HG03520 (cell line): ENCODE results near the gene PRPF38B.
"Not testable (repeated sequence)": the region's sequence is repeated elsewhere in the genome, so short reads cannot be mapped to it uniquely, and the experiment has no call there.

ENCODE experiments used
- ATAC-seq: cut with Tn5 transposase; IDR thresholded peaks from one replicate; pipeline ENCODE4 v1.9.1; 2021; ENCODE audit warnings: mild to moderate bottlenecking, moderate library complexity; ENCODE audit not compliant: unreplicated experiment

PRPF38B gene

DNA sequence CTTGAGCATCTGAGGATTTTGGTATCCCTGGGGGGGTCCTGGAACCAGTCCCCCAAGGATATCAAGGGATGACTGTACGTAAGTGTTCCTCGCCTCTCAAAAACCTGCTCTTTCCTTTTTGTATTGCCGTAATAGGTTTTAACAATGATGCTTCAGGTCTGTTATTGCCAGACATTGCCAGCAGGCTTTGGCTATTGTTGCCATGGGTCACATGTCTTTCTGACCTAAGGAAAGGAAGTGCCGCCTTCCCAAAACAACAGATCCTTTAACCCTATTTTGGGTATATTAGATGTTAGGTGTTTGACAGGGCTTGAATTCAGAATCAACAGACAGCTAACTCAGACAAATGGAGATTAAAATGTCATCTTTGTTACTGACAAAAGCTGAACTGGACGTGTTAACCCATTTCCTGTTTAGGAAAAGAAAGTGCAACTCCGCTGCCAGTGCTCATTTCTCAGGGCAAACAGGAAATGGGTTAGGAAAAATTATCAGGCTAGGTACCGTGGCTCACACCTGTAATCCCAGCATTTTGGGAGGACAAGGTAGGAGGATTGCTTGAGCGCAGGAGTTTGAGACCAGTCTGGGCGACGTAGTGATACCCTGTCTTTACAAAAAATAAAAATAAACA lies 12.4 kb upstream of the PRPF38B start:
- ATAC-seq, result no peak

DNA sequence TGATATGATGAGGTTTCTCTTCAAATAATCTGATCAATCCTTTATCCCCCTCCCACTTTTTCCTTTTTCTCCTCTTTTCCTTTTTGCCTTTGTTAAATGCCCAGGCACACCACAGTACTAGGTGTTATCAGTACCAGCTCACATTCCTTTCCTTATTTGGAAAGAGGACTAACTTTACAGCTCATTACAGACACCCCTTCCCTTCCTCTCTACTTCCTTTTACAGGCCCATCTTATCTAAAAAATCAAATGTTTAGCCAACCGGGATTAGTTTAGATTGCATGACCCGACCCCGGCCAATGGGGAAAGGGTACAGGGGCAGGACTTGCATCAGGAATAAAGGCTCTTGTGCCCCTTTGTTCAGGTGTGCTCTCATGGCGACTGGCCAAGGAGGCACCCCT lies 10.4 kb upstream of the PRPF38B start:
- not testable (repeated sequence) for ATAC-seq

DNA sequence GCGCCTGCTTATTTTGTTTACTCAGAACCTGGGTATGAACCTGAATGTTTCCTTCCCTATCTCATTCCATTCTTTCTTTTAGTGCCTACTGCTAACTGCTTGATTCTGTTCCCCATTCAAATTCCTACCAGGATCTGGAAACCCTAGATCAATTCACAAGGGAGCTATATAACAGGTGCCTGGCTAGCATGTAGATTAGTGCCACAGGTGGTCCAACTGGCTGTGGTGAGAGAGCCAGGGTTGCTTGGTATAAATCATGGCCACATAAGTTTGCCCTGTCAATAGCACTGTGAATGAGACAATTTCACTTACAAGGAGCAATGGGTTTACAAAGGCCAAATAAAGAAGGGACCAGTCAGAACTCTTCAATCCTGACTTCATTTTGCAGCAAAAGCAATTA lies 6.6 kb upstream of the PRPF38B start:
- ATAC-seq, result no peak

DNA sequence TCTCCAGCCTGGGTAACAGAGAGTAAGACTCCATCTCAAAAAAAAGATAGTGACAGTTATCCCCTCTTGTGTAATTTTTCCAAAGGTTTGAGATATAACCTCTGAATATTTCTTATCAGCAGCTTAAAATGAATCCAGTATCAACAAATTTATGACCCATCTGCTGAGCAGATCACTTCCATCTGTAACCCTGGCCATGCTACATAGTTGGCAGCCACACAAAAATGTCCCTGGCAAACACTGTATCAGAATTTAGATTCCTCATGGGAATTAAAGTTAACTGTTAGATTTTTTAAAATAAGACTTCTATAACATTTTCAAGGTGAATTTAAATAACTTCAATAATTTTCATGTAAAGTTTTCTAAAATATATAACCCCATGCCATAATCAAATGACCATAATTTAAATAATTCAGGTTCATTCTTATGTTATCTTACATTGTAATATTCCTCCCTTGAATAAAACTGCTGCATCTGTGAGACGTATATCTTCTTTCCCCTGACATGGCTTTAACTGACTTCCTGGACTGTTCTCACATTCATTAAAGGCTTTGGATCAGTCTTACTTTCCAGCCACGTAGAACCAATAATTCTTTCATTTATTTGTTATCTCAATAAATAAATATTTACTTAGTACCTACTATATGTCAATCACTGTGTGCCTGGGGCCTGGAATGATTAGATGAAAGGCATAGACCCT lies 5.3 kb upstream of the PRPF38B start:
- ATAC-seq, result no peak

DNA sequence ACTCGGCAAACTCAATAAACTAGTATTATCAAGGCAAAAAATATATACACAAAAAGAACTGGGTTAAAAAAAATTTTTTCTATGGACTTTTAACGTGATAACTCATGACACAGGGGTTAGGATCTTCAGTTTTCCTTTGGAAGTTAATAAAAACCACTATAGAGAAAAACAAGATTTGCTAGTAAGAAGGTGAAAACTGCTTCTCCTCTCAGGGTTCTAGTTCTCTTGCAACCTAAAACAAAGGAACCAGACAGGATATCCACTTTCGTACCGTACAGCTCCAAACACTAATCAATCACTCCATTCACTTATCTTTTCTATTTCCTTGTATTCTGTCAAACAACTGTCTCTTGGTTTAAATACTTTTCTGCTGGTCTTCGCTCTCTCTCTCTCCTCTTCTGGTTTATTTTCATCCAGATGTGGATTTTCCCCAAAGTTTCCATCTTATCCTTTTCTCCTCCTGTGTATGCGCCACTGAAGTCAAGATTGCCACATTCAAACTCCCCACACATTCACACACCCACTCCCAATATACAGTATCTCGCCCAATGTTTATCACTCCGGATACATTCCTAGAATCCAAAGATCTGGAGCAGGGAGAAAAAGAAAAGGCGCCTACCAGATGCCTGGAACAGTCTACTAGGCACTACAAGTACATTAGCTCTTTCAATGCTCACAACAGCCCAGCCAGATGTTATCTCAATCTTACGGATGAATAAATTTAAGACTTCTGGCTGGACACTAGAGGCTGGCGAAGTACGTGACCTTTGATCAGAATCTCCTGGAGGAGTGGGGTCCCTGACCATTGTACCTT lies 775 bp upstream of the PRPF38B start:
- no peak for ATAC-seq

DNA sequence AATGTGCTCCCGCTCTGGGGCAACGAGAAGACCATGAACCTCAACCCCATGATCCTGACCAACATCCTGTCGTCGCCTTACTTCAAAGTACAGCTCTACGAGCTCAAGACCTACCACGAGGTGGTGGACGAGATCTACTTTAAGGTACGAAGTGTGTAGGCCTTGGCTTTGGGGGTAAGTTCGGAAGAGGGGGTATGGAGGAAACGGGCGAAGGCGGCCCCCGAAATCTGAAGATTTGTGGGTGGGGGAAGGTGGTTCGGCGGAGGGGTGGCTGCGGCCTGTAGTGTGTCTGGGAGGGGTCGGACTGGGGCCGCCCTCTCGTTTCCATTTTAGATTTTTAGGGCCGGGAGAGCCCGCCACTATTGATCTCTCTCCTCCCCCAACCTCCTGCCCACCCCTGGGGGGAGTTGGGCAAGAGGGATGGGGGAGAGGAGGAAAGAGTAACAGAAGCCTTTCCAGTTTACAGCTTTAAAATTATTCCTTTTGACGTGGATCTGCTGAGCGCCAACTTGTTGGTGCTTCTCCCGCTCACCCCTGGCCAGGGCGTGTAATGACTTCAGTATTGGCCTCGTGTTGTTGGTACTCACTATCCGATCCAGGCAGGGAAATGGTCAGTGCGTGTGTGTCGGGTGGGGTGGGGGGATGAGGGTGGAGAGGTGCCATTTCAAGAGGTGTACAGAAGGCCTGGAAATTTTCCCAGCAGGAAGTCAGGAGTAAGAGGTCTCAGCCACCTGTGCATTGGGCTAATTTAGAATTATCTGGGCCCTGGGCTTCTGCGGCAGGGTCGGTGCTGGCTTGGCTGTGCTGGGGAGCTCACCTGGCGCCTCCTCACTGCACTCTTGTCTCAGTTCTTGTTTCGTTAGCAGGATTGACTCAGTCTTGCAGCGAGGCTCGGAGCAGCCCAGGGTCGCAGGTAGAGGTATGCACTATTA lies 880 bp downstream of the PRPF38B start:
- ATAC-seq, result peak; percentile 62

DNA sequence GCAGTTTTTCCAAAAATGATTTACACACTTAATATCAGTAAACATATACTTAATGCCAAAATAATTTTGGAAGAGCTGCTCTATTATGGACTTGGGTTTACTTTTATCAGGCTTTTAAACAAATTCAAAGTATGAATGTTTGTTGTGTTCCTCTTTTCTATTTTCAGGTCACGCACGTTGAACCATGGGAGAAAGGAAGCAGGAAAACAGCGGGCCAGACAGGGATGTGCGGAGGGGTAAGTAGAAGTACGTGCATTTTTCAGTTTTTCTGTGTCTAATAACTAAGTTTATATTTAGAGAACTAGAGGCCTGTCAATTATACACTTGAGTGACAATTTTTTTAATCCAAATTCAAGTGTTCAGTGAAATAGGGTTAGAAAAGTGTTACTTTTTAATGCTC lies 3.4 kb downstream of the PRPF38B start:
- ATAC-seq, result no peak

DNA sequence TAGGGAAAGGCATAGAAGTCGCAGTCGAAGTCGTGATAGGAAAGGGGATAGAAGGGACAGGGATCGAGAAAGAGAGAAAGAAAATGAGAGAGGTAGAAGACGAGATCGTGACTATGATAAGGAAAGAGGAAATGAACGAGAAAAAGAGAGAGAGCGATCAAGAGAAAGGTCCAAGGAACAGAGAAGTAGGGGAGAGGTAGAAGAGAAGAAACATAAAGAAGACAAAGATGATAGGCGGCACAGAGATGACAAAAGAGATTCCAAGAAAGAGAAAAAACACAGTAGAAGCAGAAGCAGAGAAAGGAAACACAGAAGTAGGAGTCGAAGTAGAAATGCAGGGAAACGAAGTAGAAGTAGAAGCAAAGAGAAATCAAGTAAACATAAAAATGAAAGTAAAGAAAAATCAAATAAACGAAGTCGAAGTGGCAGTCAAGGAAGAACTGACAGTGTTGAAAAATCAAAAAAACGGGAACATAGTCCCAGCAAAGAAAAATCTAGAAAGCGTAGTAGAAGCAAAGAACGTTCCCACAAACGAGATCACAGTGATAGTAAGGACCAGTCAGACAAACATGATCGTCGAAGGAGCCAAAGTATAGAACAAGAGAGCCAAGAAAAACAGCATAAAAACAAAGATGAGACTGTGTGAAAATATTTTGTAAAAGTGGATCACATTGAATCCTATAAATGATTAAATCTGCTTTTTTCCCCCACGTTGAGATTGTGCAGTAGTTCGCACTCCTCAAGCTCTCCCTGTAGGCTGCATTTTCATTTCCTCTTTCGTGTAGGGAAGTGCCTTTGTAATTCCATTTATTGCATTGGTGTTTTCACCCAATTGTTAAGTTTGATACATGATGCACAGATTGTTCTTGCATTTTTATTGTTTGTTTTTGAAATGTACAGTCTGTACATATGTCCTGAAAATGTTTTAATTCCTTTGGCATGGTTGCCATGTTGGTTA lies 7.5 kb downstream of the PRPF38B start:
- no peak for ATAC-seq

DNA sequence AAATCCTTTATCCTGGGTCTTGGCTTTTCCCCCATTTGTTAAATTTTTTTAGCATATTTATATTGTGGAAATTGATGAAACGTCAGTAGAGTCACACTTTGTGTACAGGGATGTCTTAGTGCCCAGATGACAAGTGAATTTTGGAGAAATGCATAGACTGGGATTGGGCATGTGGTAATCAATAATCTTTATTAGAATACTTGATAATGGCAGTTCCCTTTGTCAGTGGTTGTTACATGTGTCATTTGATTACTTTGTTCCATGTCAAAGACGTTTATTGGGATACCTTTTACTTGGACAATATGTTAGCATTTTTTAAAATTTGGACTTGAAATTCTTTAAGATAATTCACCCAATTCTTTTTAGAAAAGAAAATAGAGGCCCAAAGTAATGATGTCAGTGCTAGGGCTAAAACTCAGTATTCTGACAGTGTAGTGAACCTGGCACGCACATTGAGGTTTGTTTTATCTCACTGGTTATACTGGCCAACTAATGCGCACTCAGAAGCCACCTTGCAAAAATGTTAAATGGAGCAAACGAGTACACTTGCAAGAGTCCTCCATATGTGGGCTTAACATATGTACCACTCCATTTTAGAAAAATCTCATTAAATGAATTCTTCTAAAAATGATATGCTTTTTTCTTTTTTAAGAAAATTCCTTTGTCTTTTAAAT lies 9.2 kb downstream of the PRPF38B start:
- no peak for ATAC-seq

DNA sequence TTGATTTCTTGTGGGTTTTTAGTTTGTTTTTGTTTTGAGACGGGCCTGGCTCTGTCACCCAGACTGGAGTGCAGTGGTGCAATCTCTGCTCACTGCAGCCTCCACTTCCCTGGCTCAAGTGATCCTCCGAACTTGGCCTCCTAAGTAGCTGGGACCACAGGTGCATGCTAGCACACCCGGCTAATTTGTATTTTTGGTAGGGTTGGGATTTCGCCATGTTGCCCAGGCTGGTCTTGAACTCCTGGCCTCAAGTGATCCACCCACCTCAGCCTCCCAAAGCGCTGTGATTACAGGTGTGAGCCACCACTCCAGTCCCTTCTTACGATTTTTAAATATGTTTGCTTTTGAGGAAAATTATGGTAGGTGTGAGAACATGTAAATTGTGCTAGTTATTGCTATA lies 10.0 kb downstream of the PRPF38B start:
- not testable (repeated sequence) for ATAC-seq

DNA sequence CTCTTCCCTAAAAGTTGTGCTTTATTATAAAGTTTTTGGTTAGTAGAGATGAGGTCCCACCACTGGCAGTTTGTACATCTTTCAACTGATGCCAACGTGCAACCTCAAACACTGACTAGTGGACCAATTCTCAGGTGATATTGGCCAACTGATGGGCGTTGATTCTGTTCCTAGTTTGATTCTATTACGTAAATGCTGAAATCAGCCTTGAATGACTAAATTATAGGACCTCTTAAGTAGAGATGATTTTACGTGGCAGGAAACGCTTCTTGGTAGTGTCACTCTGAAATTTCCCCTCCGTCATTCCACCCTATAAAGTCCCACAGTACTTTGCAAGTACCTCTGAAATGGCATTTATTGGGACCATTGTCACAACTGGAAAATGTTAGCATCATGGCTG lies 11.8 kb downstream of the PRPF38B start:
- ATAC-seq, result no peak

DNA sequence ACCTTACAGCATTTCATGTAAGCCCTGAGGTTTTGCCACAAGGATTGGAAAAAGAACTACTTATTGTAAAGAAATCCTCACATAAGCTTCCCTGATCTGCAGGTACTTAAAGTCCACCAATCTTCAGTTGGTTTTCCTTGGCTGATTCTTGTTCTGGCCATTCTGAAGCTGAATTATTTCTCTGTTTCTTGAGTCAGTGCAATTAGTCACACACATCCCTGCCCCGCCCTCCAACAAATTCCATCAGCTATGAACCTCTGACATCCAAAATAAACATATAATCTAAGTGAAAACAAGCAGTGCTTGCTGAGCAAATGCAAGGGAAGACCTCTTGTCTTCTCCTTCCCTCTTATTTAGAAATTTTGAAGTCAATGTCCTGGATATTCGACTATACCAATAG lies 12.4 kb downstream of the PRPF38B start:
- ATAC-seq, result no peak

DNA sequence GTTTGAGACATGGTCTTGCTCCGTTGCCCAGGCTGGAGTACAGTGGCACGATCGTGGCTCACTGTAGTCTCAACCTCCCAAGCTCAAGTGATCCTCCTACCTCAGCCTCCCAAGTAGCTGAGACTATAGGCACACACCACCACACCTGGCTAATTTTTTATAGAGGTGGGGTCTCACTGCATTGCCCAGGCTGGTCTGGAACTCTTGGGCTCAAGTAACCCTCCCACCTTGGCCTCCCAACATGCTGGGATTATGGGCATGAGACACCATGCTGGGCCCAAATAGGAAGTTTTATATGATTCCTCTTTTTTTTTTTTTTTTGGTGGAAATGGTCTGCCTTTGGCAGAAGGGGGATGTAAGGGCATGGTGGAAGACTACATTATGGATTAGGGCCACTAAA lies 14.5 kb downstream of the PRPF38B start:
- ATAC-seq, result no peak

DNA sequence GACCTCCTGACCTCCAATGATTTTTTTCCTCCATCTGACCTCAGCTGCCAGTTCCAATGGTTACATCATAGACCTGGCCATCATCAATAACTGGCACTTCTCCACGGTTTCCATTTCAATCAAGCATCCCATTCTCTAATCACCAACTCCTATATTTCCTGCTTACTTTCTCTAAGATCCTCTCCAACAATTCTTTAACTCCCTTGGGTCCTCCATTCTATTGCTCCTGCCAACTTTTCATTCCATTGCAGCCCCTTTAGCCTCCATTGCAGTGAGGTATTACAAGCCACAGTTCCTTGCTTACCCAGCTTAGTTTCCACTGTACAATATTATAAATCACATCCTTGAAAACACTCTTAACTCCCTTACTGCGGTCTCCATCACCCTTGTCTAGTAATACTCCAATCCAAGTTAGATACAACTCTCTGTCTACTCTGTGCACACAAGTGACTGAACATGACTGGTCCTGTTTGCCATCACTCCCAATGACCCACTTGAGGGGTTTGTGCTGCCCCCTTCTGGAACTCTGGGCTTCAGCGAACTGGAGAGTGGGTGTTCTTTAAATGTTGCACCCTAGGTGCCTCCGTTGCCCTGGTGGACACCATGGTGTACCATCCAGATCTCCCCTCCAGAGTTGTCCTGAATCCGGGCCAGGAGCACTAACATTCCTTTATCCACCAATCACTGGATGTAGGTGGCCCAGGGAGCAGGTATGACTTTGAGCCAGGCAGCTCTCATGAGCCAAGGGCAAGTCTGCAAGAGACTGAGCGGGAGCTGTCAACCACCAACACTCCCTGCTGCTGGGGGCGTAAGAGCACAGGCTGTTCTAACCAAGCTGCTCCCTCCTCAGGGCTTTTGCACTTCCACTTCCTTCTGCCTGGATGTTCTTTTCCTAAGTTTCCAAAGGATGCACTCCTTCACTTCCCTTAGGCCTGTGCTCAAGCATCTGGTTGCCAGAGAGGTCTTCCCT lies 16.9 kb downstream of the PRPF38B start:
- no peak for ATAC-seq

DNA sequence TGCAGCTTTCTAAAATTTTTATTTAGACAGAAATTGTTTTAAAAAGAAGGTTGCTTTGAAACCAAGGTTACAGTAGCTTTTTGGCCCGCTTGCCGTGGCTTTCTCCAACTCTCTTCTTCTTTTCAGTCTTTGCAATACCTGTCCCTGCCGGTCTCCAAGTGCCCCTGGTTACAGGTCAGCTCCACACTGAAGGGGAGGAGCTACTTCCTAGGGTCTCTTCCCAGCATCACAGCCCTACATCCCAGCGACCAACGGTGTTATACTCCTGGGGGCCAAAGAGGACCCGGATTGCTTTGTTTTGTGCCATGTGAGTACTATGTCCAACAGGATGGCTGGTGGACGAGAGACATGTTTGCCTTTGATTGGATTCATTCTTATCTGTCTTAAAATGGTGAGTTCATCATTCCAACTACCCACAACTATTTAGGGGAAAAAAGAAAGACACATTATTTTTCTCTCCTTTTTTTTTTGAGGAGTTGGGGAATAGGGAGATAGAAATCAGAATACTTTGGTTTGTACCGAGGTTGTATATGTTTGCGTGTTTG lies 20.6 kb downstream of the PRPF38B start, which contains the start of gene FNDC7:
Gene FNDC7 (plus strand): TSS at position 303 of the 545 bp plus-strand sequence. CDS start 26 bp downstream, at position 329.
- no peak for ATAC-seq

DNA sequence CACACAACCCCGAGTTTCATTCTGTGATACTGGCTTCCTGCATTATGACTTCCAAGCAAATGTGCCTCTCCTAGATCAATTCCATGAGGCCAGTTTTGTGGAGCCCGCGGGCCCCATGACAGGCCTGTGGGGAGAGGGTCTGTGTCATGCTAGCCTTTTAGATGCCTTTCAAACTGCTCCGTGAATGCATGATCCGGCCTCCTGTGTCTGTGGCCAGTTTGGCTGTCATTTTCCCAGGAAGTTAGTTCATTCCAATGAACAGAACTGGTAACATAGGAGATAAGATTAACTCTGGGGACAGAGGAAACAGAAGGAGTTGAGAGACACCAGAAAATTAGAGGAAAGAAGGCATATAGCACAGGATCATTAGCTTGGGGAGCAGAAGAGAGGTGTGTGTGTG lies 23.8 kb downstream of the PRPF38B start:
- no peak for ATAC-seq

DNA sequence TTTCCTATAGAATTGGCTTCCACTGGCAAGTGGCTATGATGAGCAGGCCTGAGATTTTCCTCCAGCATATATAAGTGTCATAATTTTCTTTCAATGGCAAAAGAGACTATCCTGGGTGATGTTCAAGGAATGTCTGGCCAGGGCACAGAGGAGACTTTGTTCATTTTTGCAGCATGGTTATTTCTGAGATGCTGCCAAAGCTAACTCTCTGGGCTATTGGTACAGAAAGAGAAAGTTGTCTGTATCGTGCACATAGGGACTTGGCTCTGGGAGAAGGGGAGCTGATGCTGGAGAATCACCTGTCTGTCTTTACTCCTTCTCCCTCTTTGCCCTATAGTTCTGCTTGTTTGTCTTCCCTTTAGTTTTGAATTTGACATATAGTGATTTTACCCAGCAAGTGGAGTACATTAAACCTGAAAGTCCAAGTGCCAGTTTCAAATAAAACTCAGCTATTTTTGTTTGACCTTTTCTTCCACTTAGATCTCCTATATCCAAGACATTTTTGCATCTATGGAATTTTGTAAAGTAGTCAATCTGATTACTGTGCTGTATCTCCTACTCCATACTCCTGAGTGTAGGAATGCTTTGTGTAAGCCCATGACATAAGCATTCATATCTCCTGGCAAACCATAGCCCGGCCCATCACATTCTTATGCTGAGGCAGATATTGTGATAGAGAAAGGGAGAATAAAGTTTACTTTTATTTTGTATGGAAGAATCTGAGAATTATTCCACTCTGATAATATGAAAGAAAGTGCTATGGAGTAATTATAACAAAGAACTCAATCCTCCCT lies 24.5 kb downstream of the PRPF38B start:
- no peak for ATAC-seq
